HG03442 (cell line): ENCODE measurements around the gene ABI3.
A peak's percentile ranks its signal among the peaks of the same experiment; 100 is the strongest.

Source experiments
- ATAC-seq: cut with Tn5 transposase; IDR thresholded peaks from one replicate; pipeline ENCODE4 v1.9.1; 2021; ENCODE audit warnings: mild to moderate bottlenecking, moderate library complexity; ENCODE audit not compliant: unreplicated experiment

Gene ABI3

GRCh38 chr17:49224198-49224996 is 13.9 kb downstream of the ABI3 start:
- ATAC-seq: no peak

GRCh38 chr17:49224997-49225337 is 14.5 kb downstream of the ABI3 start:
- ATAC-seq: no peak

GRCh38 chr17:49225554-49226236 is 15.2 kb downstream of the ABI3 start:
- ATAC-seq: no peak

GRCh38 chr17:49226771-49227435 is 16.4 kb downstream of the ABI3 start:
- no peak for ATAC-seq

- ATAC-seq: no peak
Measured at GRCh38 chr17:49227436-49228261, 17.1 kb downstream of the ABI3 start.

GRCh38 chr17:49229076-49229804 is 18.7 kb downstream of the ABI3 start:
- no peak for ATAC-seq

- peak; percentile 9 for ATAC-seq
Measured at GRCh38 chr17:49229805-49230600, 19.5 kb downstream of the ABI3 start.

- ATAC-seq: peak; percentile 80
Measured at GRCh38 chr17:49230636-49231562, 20.4 kb downstream of the ABI3 start, which contains the start of gene PHOSPHO1. PHOSPHO1 (minus strand) TSS chr17:49230787; CDS start chr17:49226691, 4,096 bp downstream.

GRCh38 chr17:49231563-49231894 is 21.0 kb downstream of the ABI3 start:
- no peak for ATAC-seq

- ATAC-seq: no peak
Measured at GRCh38 chr17:49234509-49235080, 24.1 kb downstream of the ABI3 start.

- ATAC-seq: no peak
Measured at GRCh38 chr17:49235896-49236295, 25.4 kb downstream of the ABI3 start.

- ATAC-seq: no peak
Measured at GRCh38 chr17:49239963-49240362, 29.5 kb downstream of the ABI3 start.

GRCh38 chr17:49240619-49241018 is 30.1 kb downstream of the ABI3 start:
- ATAC-seq: no peak

GRCh38 chr17:49241040-49241439 is 30.5 kb downstream of the ABI3 start:
- ATAC-seq: no peak

GRCh38 chr17:49241692-49242397 is 31.3 kb downstream of the ABI3 start:
- ATAC-seq: no peak

- no peak for ATAC-seq
Measured at GRCh38 chr17:49242813-49243212, 32.3 kb downstream of the ABI3 start.

GRCh38 chr17:49244839-49245238 is 34.3 kb downstream of the ABI3 start:
- no peak for ATAC-seq

GRCh38 chr17:49247944-49248343 is 37.4 kb downstream of the ABI3 start:
- ATAC-seq: no peak
